H1 (cell line): Measurements from ENCODE around the gene CXCL14. TPM values are rescaled to one million over a fixed set of nuclear protein-coding genes. Genes with fewer than 3 reads are reported as not detected.

Experiments
- CHD1 ChIP-seq: IDR thresholded peaks from 2 replicates; pipeline ENCODE4 v1.6.1; 2012; ENCODE audit warnings: low read depth, low read length, improper control_type of control experiment
- JUN ChIP-seq: IDR thresholded peaks from 2 replicates; pipeline ENCODE4 v1.6.1; 2011; ENCODE audit warnings: low read depth, mild to moderate bottlenecking, improper control_type of control experiment, low read length
- POLR2AphosphoS5 ChIP-seq: IDR thresholded peaks from 2 replicates; pipeline ENCODE4 v1.6.1; 2011; ENCODE audit warnings: low read depth, low read length
- POU5F1 ChIP-seq: IDR thresholded peaks from 2 replicates; pipeline ENCODE4 v1.6.1; 2011; ENCODE audit warnings: low read depth, mild to moderate bottlenecking, low read length, moderate library complexity
- RBBP5 ChIP-seq: IDR thresholded peaks from 2 replicates; pipeline ENCODE4 v1.7.1; 2012; ENCODE audit warnings: low read depth, mild to moderate bottlenecking, inconsistent platforms, low read length, moderate library complexity, borderline replicate concordance
- SIRT6 ChIP-seq: IDR thresholded peaks from one replicate; pipeline ENCODE4 v1.7.1; 2012; ENCODE audit warnings: low read length, inconsistent platforms
- TAF1 ChIP-seq: IDR thresholded peaks from 2 replicates; pipeline ENCODE4 v1.6.1; 2011; ENCODE audit warnings: mild to moderate bottlenecking, low read depth, low read length
- TCF12 ChIP-seq: IDR thresholded peaks from 2 replicates; pipeline ENCODE4 v1.6.1; 2011; ENCODE audit warnings: low read depth, mild to moderate bottlenecking, low read length
- ZNF274 ChIP-seq: IDR thresholded peaks from 2 replicates; pipeline ENCODE4 v1.7.0; 2012; ENCODE audit warnings: low read length, borderline replicate concordance; ENCODE audit errors: extremely low read depth
- polyA plus RNA-seq, 7 experiments: library from polyadenylated mRNA; depleted of rRNA in 3 of 7; stranded (reverse) in 5 of 7; unstranded in 2 of 7; fragments of >200 nt in 5 of 7; fragments of 200-250 nt in 2 of 7; gene quantifications; 1 replicate in 5 of 7; 2 replicates in 1 of 7; 4 replicates in 1 of 7; pipeline versions ENCODE4 v1.2.1 to v1.2.3, GENCODE V29; 2011 to 2013; ENCODE audit warnings: missing spikeins in 2 of 7, mixed read lengths in 2 of 7
- total RNA-seq: library from RNA; stranded (reverse); fragmentation: NEBNext Ultra II Directional; extraction: Animal tissue kit (Norgen Biotek cat#: 25700); gene quantifications from 2 replicates; pipeline ENCODE4 v1.2.1, GENCODE V29; 2021
- TF ChIP-seq, protein P1 (sequence below): fragments of 300-600 bp; sonication (generic); IDR thresholded peaks from 2 replicates; pipeline ENCODE4 v1.7.1; 2012; ENCODE audit warnings: low read length, moderate library complexity, mild to moderate bottlenecking, inconsistent platforms; ENCODE audit not compliant: insufficient replicate concordance
- TF ChIP-seq, protein P2 (sequence below): IDR thresholded peaks from 2 replicates; pipeline ENCODE4 v1.6.1; 2011; ENCODE audit warnings: low read depth, mild to moderate bottlenecking, low read length; ENCODE audit not compliant: insufficient read depth

Gene CXCL14
- total and polyA plus RNA-seq, 2 of the 8 experiments (the other 6 are each of a cell fraction or from before 2014, with no cell fraction given) = 1.5 to 1.8 TPM

DNA sequence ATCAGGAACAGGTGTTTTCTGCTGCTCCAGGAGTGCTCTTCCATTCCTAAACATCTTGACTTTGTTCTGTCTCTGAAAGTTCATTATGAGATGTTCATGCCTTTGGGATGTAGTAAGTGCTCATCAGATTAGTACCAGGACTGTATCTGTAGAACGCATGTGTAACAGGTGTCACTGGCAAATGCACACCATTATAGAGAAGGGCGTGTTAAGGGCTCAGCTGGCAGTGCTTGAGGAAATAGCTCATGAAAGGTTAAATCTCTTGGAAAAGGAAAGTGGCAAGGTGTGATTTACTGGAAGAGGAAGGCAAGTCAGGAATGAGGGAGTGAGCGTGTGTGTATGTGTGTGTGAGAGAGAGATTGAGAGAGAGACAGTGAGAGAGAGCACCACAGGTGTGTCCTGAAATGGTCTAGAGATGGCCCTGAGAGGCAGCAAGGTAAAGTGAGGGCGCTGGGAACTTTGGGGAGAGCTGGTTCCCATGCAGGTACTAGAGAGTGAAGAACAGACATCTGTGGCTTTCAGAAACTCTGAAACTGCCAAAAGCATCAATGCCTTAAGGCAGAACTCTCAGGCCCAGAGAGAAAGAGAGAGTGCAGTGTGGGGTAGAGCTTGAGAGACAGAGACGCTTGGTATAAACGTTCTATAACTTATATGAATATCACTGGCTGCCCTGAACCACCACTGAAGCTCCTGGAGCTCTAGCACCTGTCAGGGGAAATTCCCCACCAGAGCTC is 13.7 kb upstream of the CXCL14 start (continued):
- TF ChIP-seq, protein P1, sequence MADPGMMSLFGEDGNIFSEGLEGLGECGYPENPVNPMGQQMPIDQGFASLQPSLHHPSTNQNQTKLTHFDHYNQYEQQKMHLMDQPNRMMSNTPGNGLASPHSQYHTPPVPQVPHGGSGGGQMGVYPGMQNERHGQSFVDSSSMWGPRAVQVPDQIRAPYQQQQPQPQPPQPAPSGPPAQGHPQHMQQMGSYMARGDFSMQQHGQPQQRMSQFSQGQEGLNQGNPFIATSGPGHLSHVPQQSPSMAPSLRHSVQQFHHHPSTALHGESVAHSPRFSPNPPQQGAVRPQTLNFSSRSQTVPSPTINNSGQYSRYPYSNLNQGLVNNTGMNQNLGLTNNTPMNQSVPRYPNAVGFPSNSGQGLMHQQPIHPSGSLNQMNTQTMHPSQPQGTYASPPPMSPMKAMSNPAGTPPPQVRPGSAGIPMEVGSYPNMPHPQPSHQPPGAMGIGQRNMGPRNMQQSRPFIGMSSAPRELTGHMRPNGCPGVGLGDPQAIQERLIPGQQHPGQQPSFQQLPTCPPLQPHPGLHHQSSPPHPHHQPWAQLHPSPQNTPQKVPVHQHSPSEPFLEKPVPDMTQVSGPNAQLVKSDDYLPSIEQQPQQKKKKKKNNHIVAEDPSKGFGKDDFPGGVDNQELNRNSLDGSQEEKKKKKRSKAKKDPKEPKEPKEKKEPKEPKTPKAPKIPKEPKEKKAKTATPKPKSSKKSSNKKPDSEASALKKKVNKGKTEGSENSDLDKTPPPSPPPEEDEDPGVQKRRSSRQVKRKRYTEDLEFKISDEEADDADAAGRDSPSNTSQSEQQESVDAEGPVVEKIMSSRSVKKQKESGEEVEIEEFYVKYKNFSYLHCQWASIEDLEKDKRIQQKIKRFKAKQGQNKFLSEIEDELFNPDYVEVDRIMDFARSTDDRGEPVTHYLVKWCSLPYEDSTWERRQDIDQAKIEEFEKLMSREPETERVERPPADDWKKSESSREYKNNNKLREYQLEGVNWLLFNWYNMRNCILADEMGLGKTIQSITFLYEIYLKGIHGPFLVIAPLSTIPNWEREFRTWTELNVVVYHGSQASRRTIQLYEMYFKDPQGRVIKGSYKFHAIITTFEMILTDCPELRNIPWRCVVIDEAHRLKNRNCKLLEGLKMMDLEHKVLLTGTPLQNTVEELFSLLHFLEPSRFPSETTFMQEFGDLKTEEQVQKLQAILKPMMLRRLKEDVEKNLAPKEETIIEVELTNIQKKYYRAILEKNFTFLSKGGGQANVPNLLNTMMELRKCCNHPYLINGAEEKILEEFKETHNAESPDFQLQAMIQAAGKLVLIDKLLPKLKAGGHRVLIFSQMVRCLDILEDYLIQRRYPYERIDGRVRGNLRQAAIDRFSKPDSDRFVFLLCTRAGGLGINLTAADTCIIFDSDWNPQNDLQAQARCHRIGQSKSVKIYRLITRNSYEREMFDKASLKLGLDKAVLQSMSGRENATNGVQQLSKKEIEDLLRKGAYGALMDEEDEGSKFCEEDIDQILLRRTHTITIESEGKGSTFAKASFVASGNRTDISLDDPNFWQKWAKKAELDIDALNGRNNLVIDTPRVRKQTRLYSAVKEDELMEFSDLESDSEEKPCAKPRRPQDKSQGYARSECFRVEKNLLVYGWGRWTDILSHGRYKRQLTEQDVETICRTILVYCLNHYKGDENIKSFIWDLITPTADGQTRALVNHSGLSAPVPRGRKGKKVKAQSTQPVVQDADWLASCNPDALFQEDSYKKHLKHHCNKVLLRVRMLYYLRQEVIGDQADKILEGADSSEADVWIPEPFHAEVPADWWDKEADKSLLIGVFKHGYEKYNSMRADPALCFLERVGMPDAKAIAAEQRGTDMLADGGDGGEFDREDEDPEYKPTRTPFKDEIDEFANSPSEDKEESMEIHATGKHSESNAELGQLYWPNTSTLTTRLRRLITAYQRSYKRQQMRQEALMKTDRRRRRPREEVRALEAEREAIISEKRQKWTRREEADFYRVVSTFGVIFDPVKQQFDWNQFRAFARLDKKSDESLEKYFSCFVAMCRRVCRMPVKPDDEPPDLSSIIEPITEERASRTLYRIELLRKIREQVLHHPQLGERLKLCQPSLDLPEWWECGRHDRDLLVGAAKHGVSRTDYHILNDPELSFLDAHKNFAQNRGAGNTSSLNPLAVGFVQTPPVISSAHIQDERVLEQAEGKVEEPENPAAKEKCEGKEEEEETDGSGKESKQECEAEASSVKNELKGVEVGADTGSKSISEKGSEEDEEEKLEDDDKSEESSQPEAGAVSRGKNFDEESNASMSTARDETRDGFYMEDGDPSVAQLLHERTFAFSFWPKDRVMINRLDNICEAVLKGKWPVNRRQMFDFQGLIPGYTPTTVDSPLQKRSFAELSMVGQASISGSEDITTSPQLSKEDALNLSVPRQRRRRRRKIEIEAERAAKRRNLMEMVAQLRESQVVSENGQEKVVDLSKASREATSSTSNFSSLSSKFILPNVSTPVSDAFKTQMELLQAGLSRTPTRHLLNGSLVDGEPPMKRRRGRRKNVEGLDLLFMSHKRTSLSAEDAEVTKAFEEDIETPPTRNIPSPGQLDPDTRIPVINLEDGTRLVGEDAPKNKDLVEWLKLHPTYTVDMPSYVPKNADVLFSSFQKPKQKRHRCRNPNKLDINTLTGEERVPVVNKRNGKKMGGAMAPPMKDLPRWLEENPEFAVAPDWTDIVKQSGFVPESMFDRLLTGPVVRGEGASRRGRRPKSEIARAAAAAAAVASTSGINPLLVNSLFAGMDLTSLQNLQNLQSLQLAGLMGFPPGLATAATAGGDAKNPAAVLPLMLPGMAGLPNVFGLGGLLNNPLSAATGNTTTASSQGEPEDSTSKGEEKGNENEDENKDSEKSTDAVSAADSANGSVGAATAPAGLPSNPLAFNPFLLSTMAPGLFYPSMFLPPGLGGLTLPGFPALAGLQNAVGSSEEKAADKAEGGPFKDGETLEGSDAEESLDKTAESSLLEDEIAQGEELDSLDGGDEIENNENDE = no peak
- no peak for TF ChIP-seq RBBP5
- no peak for TF ChIP-seq TCF12
- TF ChIP-seq CHD1 = no peak
- no peak for TF ChIP-seq POU5F1
- TF ChIP-seq SIRT6 = no peak
- TF ChIP-seq, protein P2, sequence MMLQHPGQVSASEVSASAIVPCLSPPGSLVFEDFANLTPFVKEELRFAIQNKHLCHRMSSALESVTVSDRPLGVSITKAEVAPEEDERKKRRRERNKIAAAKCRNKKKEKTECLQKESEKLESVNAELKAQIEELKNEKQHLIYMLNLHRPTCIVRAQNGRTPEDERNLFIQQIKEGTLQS = no peak
- no peak for TF ChIP-seq TAF1
- no peak for TF ChIP-seq POLR2AphosphoS5
- TF ChIP-seq JUN = no peak
- no peak for TF ChIP-seq ZNF274
